Pancreas (tissue), 10 donors: ENCODE data around the gene CACNA2D3. TPM values are rescaled to one million over a fixed set of nuclear protein-coding genes. Genes with fewer than 3 reads are reported as not detected.

Source experiments
- ATAC-seq, 4 donors: fragments of 200-7000 bp; cut with Tn5 transposase; one replicate each; pipeline versions ENCODE4 v1.8.0 to v1.9.1; 2020; ENCODE audit warnings: mild to moderate bottlenecking in 4 of 4, moderate library complexity in 4 of 4
- DNase-seq, 6 donors: peaks; one replicate each; pipeline ENCODE4 v3.0.0-alpha.2; 2020
- FAIRE-seq: peaks from 2 replicates; lab custom pipeline; 2012; peaks lifted over from hg19 to GRCh38; lab: Jason Lieb, UNC
- H3K27ac ChIP-seq, 4 donors: fragments of 200-600 bp; sonication (generic); 1 replicate in 3 of 4; 2 replicates in 1 of 4; pipeline versions ENCODE4 v1.5.0 to v1.8.0; 2020
- H3K27me3 ChIP-seq, 4 donors: fragments of 200-600 bp; one replicate each; pipeline ENCODE4 v1.8.0; 2021
- H3K36me3 ChIP-seq, 3 donors: fragments of 200-600 bp; sonication (generic) in 1 of 3; one replicate each; pipeline versions ENCODE4 v1.5.0 to v1.8.0; 2020 to 2021
- H3K4me1 ChIP-seq, 3 donors: fragments of 200-600 bp; one replicate each; pipeline ENCODE4 v1.8.0; 2021
- H3K4me3 ChIP-seq, 4 donors: fragments of 200-600 bp; sonication (generic) in 2 of 4; one replicate each; pipeline versions ENCODE4 v1.5.0 to v1.8.0; 2020 to 2021
- H3K9me3 ChIP-seq, 4 donors: fragments of 200-600 bp; one replicate each; pipeline ENCODE4 v1.8.0; 2021
- WGBS, 2 donors: extraction: QIAGEN DNeasy Blood & Tissue Kit; methylation state at CpG; one replicate each; pipeline ENCODE4 v1.1.7; 2013; 5-methylcytosine and 5-hydroxymethylcytosine counted together
- intact Hi-C, 3 donors: fragments of 100-400 bp; cut with DNase I; formaldehyde crosslinking; loops; one replicate each; pipeline versions ENCODE4 v1.11.1 to v1.14.2; 2022
- polyA plus RNA-seq, 2 donors: library from polyadenylated mRNA; stranded (reverse); fragments of 200-250 nt; gene quantifications; one replicate each; pipeline ENCODE4 v1.2.3, GENCODE V29; 2013
- total RNA-seq, 6 donors: library from RNA; stranded (reverse); fragmentation: NEBNext Ultra II Directional in 4 of 6; extraction: Animal tissue kit (Norgen Biotek cat#: 25700) in 4 of 6; gene quantifications; one replicate each; pipeline versions ENCODE4 v1.2.1 to v1.2.4, GENCODE V29; 2021 to 2023
- TF ChIP-seq, protein P1 (sequence below), 4 donors: fragments of 200-600 bp; sonication (generic) in 3 of 4; IDR thresholded peaks; one replicate each; pipeline versions ENCODE4 v1.5.0 to v1.8.0; 2021; ENCODE audit warnings: antibody characterized with exemption in 4 of 4
- donor health status: healthy with polysubstance abuse.
- donor health status: DM: no; HTN: no; CAD: no; lungs with moderate emphysema.
- donor health status: DM: no; HTN: no; CAD: no.
- donor health status: control.
- donor health status: control.
- donor health status: Bipolar disorder and iron deficiency.
- donor health status: DM: yes; HTN: yes; CAD: no.
- donor health status: DM: no; HTN: no; CAD: no.
- donor health status: DM: no; HTN: no; CAD: no.
- donor health status: DM: yes; HTN: yes; CAD: no.

The CACNA2D3 gene
- total and polyA plus RNA-seq, 8 donors, result 0.19 to 0.75 (median 0.37) TPM; not detected in 2

DNA sequence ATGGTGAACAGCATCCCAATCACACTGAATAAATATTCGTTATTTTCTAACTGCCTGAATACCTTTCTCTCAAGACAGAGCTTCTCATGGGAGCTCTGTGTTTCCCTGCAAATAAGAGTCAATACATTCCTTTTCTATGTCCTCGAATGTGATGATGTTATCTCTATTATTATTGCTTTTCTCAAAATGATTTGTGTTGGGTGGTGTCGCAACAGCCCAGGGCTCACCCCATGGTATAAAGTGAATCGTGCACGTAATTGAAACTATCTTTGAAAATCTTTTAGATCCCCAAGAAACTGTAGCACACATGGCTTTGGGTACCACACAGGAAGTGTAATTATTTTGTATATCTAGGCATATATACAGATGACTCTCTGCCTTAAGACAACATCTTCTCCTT lies 996.1 kb downstream of the CACNA2D3 start:
- DNase-seq (no peak), ATAC-seq (no peak), FAIRE-seq (no peak)
- no peaks in the 10 kb centered on the region for H3K36me3 ChIP-seq
- H3K4me3 ChIP-seq, result no peak overlapping the region
- TF ChIP-seq, protein P1, sequence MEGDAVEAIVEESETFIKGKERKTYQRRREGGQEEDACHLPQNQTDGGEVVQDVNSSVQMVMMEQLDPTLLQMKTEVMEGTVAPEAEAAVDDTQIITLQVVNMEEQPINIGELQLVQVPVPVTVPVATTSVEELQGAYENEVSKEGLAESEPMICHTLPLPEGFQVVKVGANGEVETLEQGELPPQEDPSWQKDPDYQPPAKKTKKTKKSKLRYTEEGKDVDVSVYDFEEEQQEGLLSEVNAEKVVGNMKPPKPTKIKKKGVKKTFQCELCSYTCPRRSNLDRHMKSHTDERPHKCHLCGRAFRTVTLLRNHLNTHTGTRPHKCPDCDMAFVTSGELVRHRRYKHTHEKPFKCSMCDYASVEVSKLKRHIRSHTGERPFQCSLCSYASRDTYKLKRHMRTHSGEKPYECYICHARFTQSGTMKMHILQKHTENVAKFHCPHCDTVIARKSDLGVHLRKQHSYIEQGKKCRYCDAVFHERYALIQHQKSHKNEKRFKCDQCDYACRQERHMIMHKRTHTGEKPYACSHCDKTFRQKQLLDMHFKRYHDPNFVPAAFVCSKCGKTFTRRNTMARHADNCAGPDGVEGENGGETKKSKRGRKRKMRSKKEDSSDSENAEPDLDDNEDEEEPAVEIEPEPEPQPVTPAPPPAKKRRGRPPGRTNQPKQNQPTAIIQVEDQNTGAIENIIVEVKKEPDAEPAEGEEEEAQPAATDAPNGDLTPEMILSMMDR (IDR thresholded peaks at IDR 0.05), result no peak
- H3K4me1 ChIP-seq, result no peaks in the 10 kb centered on the region
- H3K27ac ChIP-seq, result no peak overlapping the region
- no peaks in the 10 kb centered on the region for H3K27me3 ChIP-seq
- intact Hi-C loops, result no loop called here
- H3K9me3 ChIP-seq, result no peaks in the 10 kb centered on the region
- whole genome bisulfite sequencing, 2 donors, result 67 to 69% methylated on average over 5 of the region's 5 CpGs

- H3K27ac ChIP-seq, result no peak overlapping the region
- no peak for ATAC-seq
- 64 to 75% methylated on average over 4 of the region's 4 CpGs for WGBS, 2 donors
Observed at GRCh38 chr3:55119268-55119667, 996.9 kb downstream of the CACNA2D3 start.

GRCh38 chr3:55122312-55122711 lies 1000.0 kb downstream of the CACNA2D3 start:
- H3K27ac ChIP-seq, result no peak overlapping the region
- H3K9me3 ChIP-seq, result no peaks in the 10 kb centered on the region
- H3K36me3 ChIP-seq, result no peaks in the 10 kb centered on the region
- no peaks in the 10 kb centered on the region for H3K4me1 ChIP-seq
- H3K4me3 ChIP-seq, result no peak overlapping the region
- TF ChIP-seq, protein P1 (IDR thresholded peaks at IDR 0.05), result no peak
- no peak for ATAC-seq
- WGBS, 2 donors, result 24 to 30% methylated on average over 2 of the region's 2 CpGs
- no peak for DNase-seq
- H3K27me3 ChIP-seq, result peaks cover 0 to 11% (median 0%) of the 10 kb centered on the region in 4 donors
- no peak for FAIRE-seq
- intact Hi-C loops, result no loop called here

More at GRCh38 chr3:55119268-55119667, 996.9 kb downstream of the CACNA2D3 start:
- FAIRE-seq (no peak), DNase-seq (no peak)
- Histone ChIP-seq H3K36me3 (no peaks in the 10 kb centered on the region), H3K9me3 (no peaks in the 10 kb centered on the region), H3K4me3 (no peak overlapping the region), H3K27me3 (no peaks in the 10 kb centered on the region), H3K4me1 (no peaks in the 10 kb centered on the region)
- TF ChIP-seq, protein P1 (IDR thresholded peaks at IDR 0.05), result no peak
- intact Hi-C loops, result no loop called here

Other genes with a start within 250 kb of the CACNA2D3 start
- gene ACTR8, start 240.4 kb upstream of the CACNA2D3 start, total RNA-seq, result 10 to 100 TPM in 5 of 6 donors, 1 to 10 TPM in 1; 9.5 to 19.2 (median 14.5) TPM
- 10 to 100 TPM; 12.2 to 12.5 TPM for gene ACTR8, start 240.4 kb upstream of the CACNA2D3 start, polyA plus RNA-seq
- 10 to 100 TPM; 16.0 to 31.8 (median 25.9) TPM for gene SELENOK, start 230.7 kb upstream of the CACNA2D3 start, total RNA-seq
- 10 to 100 TPM; 48.3 to 63.6 TPM for gene SELENOK, start 230.7 kb upstream of the CACNA2D3 start, polyA plus RNA-seq